Neural cell (in vitro differentiated cells): ENCODE results near the gene SLC17A1.

Experiments
- CTCF ChIP-seq: fragments of 450-650 bp; IDR thresholded peaks from 2 replicates; pipeline ENCODE4 v1.5.1; 2014; ENCODE audit warnings: antibody characterized with exemption, mild to moderate bottlenecking, moderate library complexity; ENCODE audit not compliant: poor library complexity, severe bottlenecking
- TF ChIP-seq, protein P1 (sequence below): IDR thresholded peaks from 2 replicates; pipeline ENCODE4 v1.6.1; 2012; ENCODE audit warnings: borderline replicate concordance

DNA sequence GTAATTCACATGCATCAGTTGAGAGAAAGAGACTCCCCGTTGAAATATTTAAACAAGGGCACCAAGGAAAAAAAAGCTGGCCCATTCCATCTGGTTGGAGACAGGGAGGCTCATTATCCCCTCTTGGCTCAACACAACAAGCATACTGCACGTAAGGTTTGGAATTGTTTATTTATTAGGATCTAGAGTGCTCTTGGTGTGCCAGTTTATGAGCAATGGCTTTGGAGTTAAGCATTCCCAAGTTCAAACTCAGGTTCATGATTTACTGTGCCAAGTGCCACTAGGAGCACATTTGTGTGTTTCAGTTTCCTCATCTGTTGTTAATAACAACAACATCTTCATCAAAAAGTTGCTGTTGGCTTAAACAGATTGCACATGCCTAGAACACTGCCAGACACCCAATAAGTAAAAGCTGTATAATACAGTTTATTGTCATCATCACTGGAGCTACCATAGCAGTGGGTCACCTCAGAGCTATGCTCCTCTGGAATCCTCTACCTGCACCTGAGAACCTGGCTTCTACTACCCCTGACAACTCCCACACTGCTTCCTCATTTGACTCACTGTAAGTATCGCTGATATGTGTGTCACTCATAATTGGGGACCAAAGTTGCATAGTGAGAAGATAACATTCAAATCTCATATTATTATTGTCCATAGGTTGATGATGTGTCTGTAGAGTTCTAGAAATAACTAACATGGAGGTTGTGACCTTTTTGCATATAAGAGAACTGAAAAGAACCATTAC is 36.8 kb upstream of the SLC17A1 start:
- TF ChIP-seq CTCF, result no peak
- TF ChIP-seq, protein P1, sequence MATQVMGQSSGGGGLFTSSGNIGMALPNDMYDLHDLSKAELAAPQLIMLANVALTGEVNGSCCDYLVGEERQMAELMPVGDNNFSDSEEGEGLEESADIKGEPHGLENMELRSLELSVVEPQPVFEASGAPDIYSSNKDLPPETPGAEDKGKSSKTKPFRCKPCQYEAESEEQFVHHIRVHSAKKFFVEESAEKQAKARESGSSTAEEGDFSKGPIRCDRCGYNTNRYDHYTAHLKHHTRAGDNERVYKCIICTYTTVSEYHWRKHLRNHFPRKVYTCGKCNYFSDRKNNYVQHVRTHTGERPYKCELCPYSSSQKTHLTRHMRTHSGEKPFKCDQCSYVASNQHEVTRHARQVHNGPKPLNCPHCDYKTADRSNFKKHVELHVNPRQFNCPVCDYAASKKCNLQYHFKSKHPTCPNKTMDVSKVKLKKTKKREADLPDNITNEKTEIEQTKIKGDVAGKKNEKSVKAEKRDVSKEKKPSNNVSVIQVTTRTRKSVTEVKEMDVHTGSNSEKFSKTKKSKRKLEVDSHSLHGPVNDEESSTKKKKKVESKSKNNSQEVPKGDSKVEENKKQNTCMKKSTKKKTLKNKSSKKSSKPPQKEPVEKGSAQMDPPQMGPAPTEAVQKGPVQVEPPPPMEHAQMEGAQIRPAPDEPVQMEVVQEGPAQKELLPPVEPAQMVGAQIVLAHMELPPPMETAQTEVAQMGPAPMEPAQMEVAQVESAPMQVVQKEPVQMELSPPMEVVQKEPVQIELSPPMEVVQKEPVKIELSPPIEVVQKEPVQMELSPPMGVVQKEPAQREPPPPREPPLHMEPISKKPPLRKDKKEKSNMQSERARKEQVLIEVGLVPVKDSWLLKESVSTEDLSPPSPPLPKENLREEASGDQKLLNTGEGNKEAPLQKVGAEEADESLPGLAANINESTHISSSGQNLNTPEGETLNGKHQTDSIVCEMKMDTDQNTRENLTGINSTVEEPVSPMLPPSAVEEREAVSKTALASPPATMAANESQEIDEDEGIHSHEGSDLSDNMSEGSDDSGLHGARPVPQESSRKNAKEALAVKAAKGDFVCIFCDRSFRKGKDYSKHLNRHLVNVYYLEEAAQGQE, result no peak
